K562 (cell line): ENCODE data around the gene XPO1. TPM values are rescaled to one million over a fixed set of nuclear protein-coding genes. Genes with fewer than 3 reads are reported as not detected.
"Not testable (repeated sequence)": the region's sequence is repeated elsewhere in the genome, so short reads cannot be mapped to it uniquely, and the experiment has no call there.

Experiments used
- ATAC-seq: fragments of 200-7000 bp; cut with Tn5 transposase; 3 replicates; pipeline ENCODE4 v1.9.1; 2020; ENCODE audit warnings: moderate library complexity
- BruUV-seq: library from RNA; stranded (reverse); fragments of 400-500 nt; replicated peaks from 2 replicates; lab custom pipeline; 2021; lab: Mats Ljungman, UMichigan
- CTCF ChIA-PET: fragments of 300-600 bp; formaldehyde crosslinking; extraction: SDS; loops from one replicate; lab custom pipeline; 2021; ENCODE audit warnings: low intra/inter-chr PET ratio; lab: Yijun Ruan, JAX
- POLR2A ChIA-PET: fragments of 300-600, 350-650 bp; sonication (Branson Sonifier 250); formaldehyde crosslinking; extraction: SDS; loops from one replicate; lab custom pipeline; 2021; ENCODE audit warnings: antibody characterized with exemption, inconsistent platforms; lab: Yijun Ruan, JAX
- DNase-seq, 4 experiments: peaks; one replicate each; pipeline versions ENCODE4 v3.0.0 to v3.0.0-alpha.2; 2011 to 2018; ENCODE audit warnings: low spot score in 3 of 4, mixed read lengths in 3 of 4; ENCODE audit errors: extremely low read depth in 1 of 4
- FAIRE-seq: peaks from 2 replicates; lab custom pipeline; 2011; peaks lifted over from hg19 to GRCh38; lab: Jason Lieb, UNC
- H2AFZ ChIP-seq: 2 replicates; pipeline ENCODE4 v1.6.0; 2011; ENCODE audit warnings: low read depth, low read length, control low read depth, inconsistent platforms
- H3K27ac ChIP-seq: fragments of 200-600 bp; 3 replicates; pipeline ENCODE4 v1.8.0; 2011; ENCODE audit warnings: low read depth, mild to moderate bottlenecking, control low read depth, inconsistent platforms, low read length, moderate library complexity, mixed read lengths; ENCODE audit errors: extremely low read depth
- H3K27me3 ChIP-seq, 2 experiments: fragments of 300-600 bp in 1 of 2; 2 replicates in 1 of 2; 3 replicates in 1 of 2; pipeline versions ENCODE4 v1.6.0 to v1.8.0; 2011; ENCODE audit warnings: inconsistent platforms in 2 of 2, low read length in 2 of 2, mild to moderate bottlenecking in 1 of 2, mixed read lengths in 1 of 2, moderate library complexity in 1 of 2; ENCODE audit not compliant: control insufficient read depth in 2 of 2, insufficient read depth in 2 of 2
- H3K36me3 ChIP-seq: fragments of 300-600 bp; 3 replicates; pipeline ENCODE4 v1.8.0; 2011; ENCODE audit warnings: mild to moderate bottlenecking, low read length, inconsistent platforms; ENCODE audit not compliant: control insufficient read depth, insufficient read depth
- H3K4me1 ChIP-seq, 2 experiments: fragments of 200-600 bp in 1 of 2; replicated peaks in 1 of 2; 2 replicates in 1 of 2; 3 replicates in 1 of 2; pipeline versions ENCODE4 v1.5.1 to v1.8.0; 2011; ENCODE audit warnings: inconsistent platforms in 2 of 2, low read length in 2 of 2, mild to moderate bottlenecking in 1 of 2, mixed read lengths in 1 of 2, moderate library complexity in 1 of 2; ENCODE audit not compliant: control insufficient read depth in 2 of 2, insufficient read depth in 2 of 2
- H3K4me2 ChIP-seq: 2 replicates; pipeline ENCODE4 v1.6.1; 2011; ENCODE audit warnings: low read length, control low read depth, inconsistent platforms, mixed read lengths; ENCODE audit not compliant: insufficient read depth
- H3K4me3 ChIP-seq: fragments of 200-600 bp; sonication (generic), shearing (Covaris generic); 2 replicates; pipeline ENCODE4 v1.5.1; 2016; ENCODE audit warnings: control low read depth, inconsistent platforms
- H3K79me2 ChIP-seq: fragments of 200-600 bp; 3 replicates; pipeline ENCODE4 v1.8.0; 2011; ENCODE audit warnings: low read length, inconsistent platforms; ENCODE audit not compliant: control insufficient read depth, insufficient read depth
- H3K9ac ChIP-seq, 2 experiments: 2 replicates each; pipeline versions ENCODE4 v1.6.0 to v1.6.1; 2011; ENCODE audit warnings: low read depth in 2 of 2, low read length in 2 of 2, control low read depth in 1 of 2, inconsistent platforms in 1 of 2, mild to moderate bottlenecking in 1 of 2, mixed read lengths in 1 of 2; ENCODE audit not compliant: insufficient read depth in 1 of 2
- H3K9me1 ChIP-seq: one replicate; pipeline ENCODE4 v1.6.0; 2011; ENCODE audit warnings: inconsistent platforms, mild to moderate bottlenecking, low read length, moderate library complexity; ENCODE audit not compliant: control insufficient read depth, insufficient read depth
- H3K9me3 ChIP-seq: replicated peaks from 2 replicates; pipeline ENCODE4 v1.5.1; 2011; ENCODE audit warnings: low read depth, low read length, inconsistent platforms; ENCODE audit not compliant: control insufficient read depth, insufficient read depth
- H4K20me1 ChIP-seq: replicated peaks from 2 replicates; pipeline ENCODE4 v1.6.1; 2011; ENCODE audit warnings: low read length, inconsistent platforms, mixed read lengths; ENCODE audit not compliant: control insufficient read depth, insufficient read depth
- EP400 ChIP-seq: fragments of 450-650 bp; IDR thresholded peaks from 2 replicates; pipeline ENCODE4 v1.6.1; 2017; ENCODE audit warnings: antibody characterized with exemption, mild to moderate bottlenecking, moderate library complexity
- HNRNPUL1 ChIP-seq: fragments of 200-400 bp; formaldehyde crosslinking; IDR thresholded peaks from 2 replicates; pipeline ENCODE4 v1.6.1; 2017; ENCODE audit warnings: low read length
- KLF1 ChIP-seq: fragments of 450-650 bp; IDR thresholded peaks from 2 replicates; pipeline ENCODE4 v1.6.1; 2016; ENCODE audit warnings: missing genetic modification characterization, missing compliant biosample characterization
- MAFF ChIP-seq: IDR thresholded peaks from 2 replicates; pipeline ENCODE4 v1.6.1; 2012; ENCODE audit warnings: low read length, improper control_type of control experiment
- MAX ChIP-seq: sonication (generic); formaldehyde crosslinking; IDR thresholded peaks from 2 replicates; pipeline ENCODE4 v1.9.0; 2022; ENCODE audit warnings: mild to moderate bottlenecking, missing genetic modification reagents
- MTA2 ChIP-seq: fragments of 450-650 bp; IDR thresholded peaks from 2 replicates; pipeline ENCODE4 v1.6.1; 2016; ENCODE audit warnings: low read depth
- NR2C2 ChIP-seq, 2 experiments: fragments of 200-800 bp in 1 of 2; sonication (Bioruptor generic) in 1 of 2; sonication (generic) in 1 of 2; formaldehyde crosslinking in 1 of 2; IDR thresholded peaks; 2 replicates each; pipeline versions ENCODE4 v1.6.1 to v1.8.0; 2016 to 2022; ENCODE audit warnings: mild to moderate bottlenecking in 1 of 2, missing compliant biosample characterization in 1 of 2, missing genetic modification characterization in 1 of 2, missing genetic modification reagents in 1 of 2
- SETDB1 ChIP-seq: IDR thresholded peaks from one replicate; pipeline ENCODE4 v1.6.1; 2012; ENCODE audit warnings: low read length, control low read depth, inconsistent platforms
- TFAP4 ChIP-seq: sonication (generic); formaldehyde crosslinking; IDR thresholded peaks from 2 replicates; pipeline ENCODE4 v1.8.0; 2022; ENCODE audit warnings: missing genetic modification reagents, mild to moderate bottlenecking, moderate library complexity, borderline replicate concordance
- ZBTB33 ChIP-seq: sonication (generic); formaldehyde crosslinking; IDR thresholded peaks from 2 replicates; pipeline ENCODE4 v1.8.1; 2023; ENCODE audit warnings: mild to moderate bottlenecking, missing genetic modification reagents
- ZNF277 ChIP-seq: fragments of 250-450 bp; sonication (Bioruptor Pico); IDR thresholded peaks from 2 replicates; pipeline ENCODE4 v1.8.0; 2022; ENCODE audit warnings: inconsistent platforms, mild to moderate bottlenecking, moderate library complexity, borderline replicate concordance
- WGBS: fragments of 100-300 bp; shearing (Covaris generic); methylation state at CpG from one replicate; pipeline ENCODE4 v1.1.6; 2016; ENCODE audit warnings: low coverage, mixed read lengths; ENCODE audit not compliant: insufficient coverage; ENCODE audit errors: missing lambda C conversion rate; 5-methylcytosine and 5-hydroxymethylcytosine counted together
- in situ Hi-C: fragments of 300-500 bp; cut with MboI; formaldehyde crosslinking; loops from 4 replicates; pipeline ENCODE4 v1.15.0; 2018; ENCODE audit warnings: inconsistent platforms, mixed read lengths
- intact Hi-C: fragments of 100-400 bp; cut with micrococcal nuclease; formaldehyde crosslinking; loops from 2 replicates; pipeline ENCODE4 v1.14.2; 2022
- polyA plus RNA-seq, 8 experiments: library from polyadenylated mRNA; depleted of rRNA in 4 of 8; stranded (reverse) in 5 of 8; unstranded in 3 of 8; fragments of >200 nt; fragmentation: Nextera tagmentation in 2 of 8; fragmentation: Illumina TruSeq in 1 of 8; extraction: Ambion mirVana in 2 of 8; extraction: Trizol in 1 of 8; gene quantifications; 2 replicates each; pipeline versions ENCODE4 v1.2.1 to v1.2.3, GENCODE V29; 2011 to 2014; ENCODE audit warnings: inconsistent platforms in 1 of 8, missing spikeins in 1 of 8
- total RNA-seq, 7 experiments: library from RNA; depleted of rRNA in 6 of 7; stranded (reverse); fragments of >200 nt in 6 of 7; fragmentation: Illumina TruSeq in 2 of 7; extraction: Trizol in 2 of 7; gene quantifications; 2 replicates each; pipeline versions ENCODE4 v1.2.1 to v1.2.3, GENCODE V29; 2011 to 2021; ENCODE audit warnings: low replicate concordance in 1 of 7

Gene XPO1
- total and polyA plus RNA-seq, 9 of the 15 experiments (the other 6 are each of a cell fraction or from before 2014, with no cell fraction given) = 86.2 to 307 (median 216) TPM

GRCh38 chr2:61586928-61587327 is 48.8 kb upstream of the XPO1 start:
- BruUV-seq, H3K79me2 ChIP-seq, CTCF ChIA-PET, H3K4me2 ChIP-seq, H3K27ac ChIP-seq, H3K9me3 ChIP-seq, intact Hi-C loops, H3K9ac ChIP-seq, in situ Hi-C loops, ATAC-seq, H2AFZ ChIP-seq, DNase-seq, H3K4me3 ChIP-seq, H3K4me1 ChIP-seq, FAIRE-seq, H3K36me3 ChIP-seq, H3K9me1 ChIP-seq, H3K27me3 ChIP-seq, H4K20me1 ChIP-seq, POLR2A ChIA-PET: not testable (repeated sequence)
- WGBS = 40% methylated on average over 5 of the region's 5 CpGs

GRCh38 chr2:61585383-61585782 is 47.2 kb upstream of the XPO1 start:
- WGBS = 17% methylated on average over 3 of the region's 3 CpGs
- Histone ChIP-seq H3K4me1 (no peaks in the 10 kb centered on the region), H3K79me2 (no peaks in the 10 kb centered on the region), H3K36me3 (no peaks in the 10 kb centered on the region), H4K20me1 (no peaks in the 10 kb centered on the region), H3K27me3 (no peaks in the 10 kb centered on the region), H3K9me3 (no peaks in the 10 kb centered on the region), H3K4me2 (no peak overlapping the region), H3K9ac (no peak overlapping the region), H3K4me3 (no peak overlapping the region), H2AFZ (peak overlapping the region; percentile 37; the same call in 1 of the 2 replicates), H3K9me1 (no peaks in the 10 kb centered on the region), H3K27ac (no peak overlapping the region)
- in situ Hi-C loops (no loop called here), intact Hi-C loops (no loop called here)
- ATAC-seq (no peak), DNase-seq (no peak), FAIRE-seq (no peak)
- POLR2A ChIA-PET = no interaction called here
- CTCF ChIA-PET = no interaction called here
- BruUV-seq = no TSS peak
- TF ChIP-seq MAFF (no peak), MTA2 (no peak), KLF1 (tag) (no peak), NR2C2 (CRISPR knock-in tag; IDR thresholded peaks at IDR 0.05) (no peak), NR2C2 (tag; IDR thresholded peaks at IDR 0.05) (no peak), MAX (CRISPR knock-in tag) (no peak), SETDB1 (no peak), ZBTB33 (CRISPR knock-in tag) (no peak), EP400 (no peak), TFAP4 (no peak), ZNF277 (CRISPR knock-in tag) (no peak), HNRNPUL1 (no peak)
